SK-N-MC (cell line): Measurements from ENCODE around the gene GABPB2.
A peak's percentile ranks its signal among the peaks of the same experiment; 100 is the strongest.

Experiments used
- EZH2 ChIP-seq: fragments of 200-600 bp; sonication (generic); IDR thresholded peaks from one replicate; pipeline ENCODE4 v1.6.1; 2017; ENCODE audit warnings: antibody characterized with exemption
- FOXP2 ChIP-seq: optimal IDR thresholded peaks from 2 replicates; pipeline ENCODE3; 2011; ENCODE audit warnings: mild to moderate bottlenecking, moderate library complexity; ENCODE audit not compliant: insufficient read depth; ENCODE audit errors: extremely low read length, control extremely low read depth
- POLR2AphosphoS5 ChIP-seq: IDR thresholded peaks from 2 replicates; pipeline ENCODE4 v1.6.1; 2012; ENCODE audit warnings: mild to moderate bottlenecking, low read depth, low read length, borderline replicate concordance

DNA sequence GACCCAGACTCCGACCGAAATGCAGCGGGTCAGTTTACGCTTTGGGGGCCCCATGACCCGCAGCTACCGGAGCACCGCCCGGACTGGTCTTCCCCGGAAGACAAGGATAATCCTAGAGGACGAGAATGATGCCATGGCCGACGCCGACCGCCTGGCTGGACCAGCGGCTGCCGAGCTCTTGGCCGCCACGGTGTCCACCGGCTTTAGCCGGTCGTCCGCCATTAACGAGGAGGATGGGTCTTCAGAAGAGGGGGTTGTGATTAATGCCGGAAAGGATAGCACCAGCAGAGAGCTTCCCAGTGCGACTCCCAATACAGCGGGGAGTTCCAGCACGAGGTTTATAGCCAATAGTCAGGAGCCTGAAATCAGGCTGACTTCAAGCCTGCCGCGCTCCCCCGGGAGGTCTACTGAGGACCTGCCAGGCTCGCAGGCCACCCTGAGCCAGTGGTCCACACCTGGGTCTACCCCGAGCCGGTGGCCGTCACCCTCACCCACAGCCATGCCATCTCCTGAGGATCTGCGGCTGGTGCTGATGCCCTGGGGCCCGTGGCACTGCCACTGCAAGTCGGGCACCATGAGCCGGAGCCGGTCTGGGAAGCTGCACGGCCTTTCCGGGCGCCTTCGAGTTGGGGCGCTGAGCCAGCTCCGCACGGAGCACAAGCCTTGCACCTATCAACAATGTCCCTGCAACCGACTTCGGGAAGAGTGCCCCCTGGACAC, 22.5 kb upstream of the GABPB2 start:
- TF ChIP-seq FOXP2 (no peak), EZH2 (no peak), POLR2AphosphoS5 (0 out of 2 replicates have a peak, but pooled peaks have one; percentile 38)
